ENCODE results near the gene STRN4. TPM values are rescaled to one million over a fixed set of nuclear protein-coding genes. Genes with fewer than 3 reads are reported as not detected.

Gene STRN4
- total RNA-seq, 2 donors from 2014 or later = 79.0 to 85.2 TPM

DNA sequence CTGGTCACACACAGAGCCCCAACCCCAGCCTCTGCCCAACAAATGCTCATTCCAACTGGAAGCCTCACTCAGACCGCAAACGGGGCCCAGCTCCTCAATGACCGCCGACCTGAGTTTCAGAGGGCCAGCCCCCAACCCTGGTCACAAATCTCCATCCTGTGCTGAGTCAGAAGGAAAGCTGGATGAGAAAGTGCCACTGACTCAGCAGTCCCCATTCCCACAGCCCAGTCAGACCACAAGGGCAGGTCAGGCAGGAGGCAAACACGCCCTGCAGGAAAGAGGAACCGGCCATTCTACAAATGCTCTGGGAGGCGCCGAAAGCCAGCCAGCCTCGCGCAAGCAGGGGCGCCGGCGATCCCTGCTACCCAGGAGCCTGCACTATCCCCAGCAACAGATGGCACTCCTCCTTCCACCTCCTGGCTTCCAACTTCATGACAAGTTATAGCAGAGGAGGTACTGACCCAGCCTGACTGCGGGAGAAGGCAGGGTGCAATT lies 15.2 kb downstream of the STRN4 start:
- no peaks in the 10 kb centered on the region for H3K9me3 Mint-ChIP-seq
- no peaks in the 10 kb centered on the region for H3K27me3 Mint-ChIP-seq (ENCODE audit: low read depth)
- DNase-seq = no peak
- peaks cover 8 to 29% of the 10 kb centered on the region in 2 donors for H3K36me3 Mint-ChIP-seq (ENCODE audit: insufficient read depth in 2 of 2)
- peak in 1 of 2 donors; percentile 25 for ATAC-seq (replicated peaks in 1 of 2)
- H3K4me1 Mint-ChIP-seq (ENCODE audit: low read depth) = peaks cover 32% of the 10 kb centered on the region
- H3K27ac Mint-ChIP-seq = no peak overlapping the region
- H3K4me3 Mint-ChIP-seq = no peak overlapping the region

DNA sequence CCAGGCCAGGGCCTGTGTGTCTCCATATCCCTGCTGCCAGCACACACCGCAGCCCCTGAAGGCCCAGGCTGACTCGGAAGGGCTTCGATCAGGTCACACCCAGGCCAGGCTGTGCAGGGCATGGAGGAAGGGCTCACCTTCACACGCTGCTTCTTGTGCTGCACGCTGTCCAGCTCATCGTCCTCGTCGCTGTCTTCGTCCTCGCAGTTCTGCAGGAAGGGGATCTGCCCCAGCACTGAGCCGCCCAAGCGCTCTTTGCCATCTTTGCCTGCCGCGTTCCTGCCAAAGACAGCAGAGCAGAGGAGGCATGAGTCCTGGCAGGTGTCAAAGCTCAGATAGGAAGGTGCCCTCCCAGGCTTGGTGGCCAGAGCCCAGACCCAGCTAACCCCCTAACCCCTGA lies 15.7 kb downstream of the STRN4 start:
- no peaks in the 10 kb centered on the region for H3K27me3 Mint-ChIP-seq (ENCODE audit: low read depth)
- peaks cover 10 to 33% of the 10 kb centered on the region in 2 donors for H3K36me3 Mint-ChIP-seq (ENCODE audit: insufficient read depth in 2 of 2)
- no peaks in the 10 kb centered on the region for H3K9me3 Mint-ChIP-seq
- DNase-seq (no peak), ATAC-seq (replicated peaks in 1 of 2) (no peak)
- H3K27ac Mint-ChIP-seq = no peak overlapping the region
- no peak overlapping the region for H3K4me3 Mint-ChIP-seq
- H3K4me1 Mint-ChIP-seq (ENCODE audit: low read depth) = peaks cover 32% of the 10 kb centered on the region

DNA sequence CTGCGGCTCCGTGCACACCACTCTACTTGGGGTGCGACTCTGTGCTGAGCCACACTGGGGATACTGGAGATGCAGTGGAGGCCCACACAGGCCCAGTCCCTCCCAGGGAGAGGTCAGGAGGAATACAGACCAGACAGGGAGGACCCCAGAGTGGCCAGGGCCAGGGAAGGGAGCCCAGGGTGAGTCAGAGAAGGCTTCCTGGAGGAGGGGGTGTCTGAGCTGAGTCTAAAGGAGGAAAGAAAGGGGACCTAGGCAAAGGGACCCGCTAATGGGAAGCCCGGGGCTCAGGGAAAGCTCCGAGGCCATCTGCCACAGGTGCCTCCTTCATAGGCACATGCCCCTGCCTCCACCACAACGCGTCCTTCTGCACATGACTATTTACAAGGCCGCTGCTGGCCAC lies 16.1 kb downstream of the STRN4 start:
- H3K4me3 Mint-ChIP-seq = no peak overlapping the region
- peaks cover 32% of the 10 kb centered on the region for H3K4me1 Mint-ChIP-seq (ENCODE audit: low read depth)
- H3K36me3 Mint-ChIP-seq (ENCODE audit: insufficient read depth in 2 of 2) = peaks cover 10 to 35% of the 10 kb centered on the region in 2 donors
- H3K9me3 Mint-ChIP-seq = no peaks in the 10 kb centered on the region
- DNase-seq (no peak), ATAC-seq (replicated peaks in 1 of 2) (no peak)
- no peaks in the 10 kb centered on the region for H3K27me3 Mint-ChIP-seq (ENCODE audit: low read depth)
- no peak overlapping the region for H3K27ac Mint-ChIP-seq

DNA sequence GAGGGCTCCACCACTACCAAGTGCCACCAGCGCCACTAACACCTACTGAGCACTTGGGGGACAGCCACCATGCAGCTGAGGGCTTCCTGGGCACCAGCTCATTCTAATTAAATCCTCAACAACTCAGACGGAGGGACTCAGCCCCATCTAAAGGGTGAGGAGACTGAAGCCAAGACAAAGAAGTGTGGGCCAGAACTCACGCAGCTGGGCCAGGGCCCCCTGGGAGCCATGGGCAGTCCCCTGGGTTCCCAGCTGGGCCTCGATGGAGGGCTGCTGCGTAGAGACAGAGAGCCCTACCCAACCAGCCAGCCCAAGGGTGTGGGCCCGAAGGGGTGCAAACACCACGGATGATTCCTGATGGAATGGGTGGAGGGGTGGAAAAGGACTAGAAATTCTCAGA lies 16.6 kb downstream of the STRN4 start:
- Mint-ChIP-seq H3K36me3 (ENCODE audit: insufficient read depth in 2 of 2) (peaks cover 10 to 35% of the 10 kb centered on the region in 2 donors), H3K9me3 (no peaks in the 10 kb centered on the region)
- ATAC-seq (replicated peaks in 1 of 2) = no peak

DNA sequence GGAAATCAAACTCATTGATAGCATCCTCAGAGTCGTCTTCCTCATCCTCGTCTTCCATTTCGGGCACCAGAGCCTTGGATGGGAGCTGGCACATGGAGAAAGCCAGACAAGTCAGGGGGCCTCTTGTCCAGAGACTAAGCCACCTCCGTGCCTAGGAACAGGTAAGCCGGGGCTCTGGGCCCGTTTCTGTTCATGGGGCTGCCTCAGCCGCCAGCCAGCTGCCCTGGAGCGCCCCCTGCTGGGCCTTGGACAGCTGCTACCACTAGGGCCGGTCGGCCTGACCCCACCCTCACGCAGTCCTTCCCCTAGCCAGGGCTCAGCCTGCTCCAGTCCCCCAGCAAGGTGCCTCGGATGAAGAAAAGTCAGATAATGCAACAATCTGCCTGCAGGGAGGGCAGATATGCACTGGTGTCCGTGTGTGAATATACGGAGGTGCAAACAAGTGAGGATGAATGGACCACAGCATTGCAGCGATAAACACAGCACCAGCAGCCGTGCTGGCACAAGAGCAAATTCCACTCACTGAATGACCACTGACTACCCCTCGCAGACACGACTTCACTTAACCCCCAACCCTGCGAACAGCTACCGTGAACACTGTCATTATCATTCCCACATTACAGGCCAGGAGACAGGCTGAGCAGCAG lies 17.4 kb downstream of the STRN4 start:
- no peaks in the 10 kb centered on the region for H3K9me3 Mint-ChIP-seq
- ATAC-seq (replicated peaks in 1 of 2) (peak; percentile 85 to 87), DNase-seq (peak; percentile 80 to 86)
- H3K27ac Mint-ChIP-seq = no peak overlapping the region
- no peaks in the 10 kb centered on the region for H3K27me3 Mint-ChIP-seq (ENCODE audit: low read depth)
- H3K4me3 Mint-ChIP-seq = no peak overlapping the region
- peaks cover 32% of the 10 kb centered on the region for H3K4me1 Mint-ChIP-seq (ENCODE audit: low read depth)
- peaks cover 8 to 29% of the 10 kb centered on the region in 2 donors for H3K36me3 Mint-ChIP-seq (ENCODE audit: insufficient read depth in 2 of 2)

More for the DNA sequence above, 16.6 kb downstream of the STRN4 start:
- no peak overlapping the region for H3K27ac Mint-ChIP-seq
- no peaks in the 10 kb centered on the region for H3K27me3 Mint-ChIP-seq (ENCODE audit: low read depth)
- H3K4me3 Mint-ChIP-seq = no peak overlapping the region
- peaks cover 32% of the 10 kb centered on the region for H3K4me1 Mint-ChIP-seq (ENCODE audit: low read depth)
- DNase-seq = no peak

DNA sequence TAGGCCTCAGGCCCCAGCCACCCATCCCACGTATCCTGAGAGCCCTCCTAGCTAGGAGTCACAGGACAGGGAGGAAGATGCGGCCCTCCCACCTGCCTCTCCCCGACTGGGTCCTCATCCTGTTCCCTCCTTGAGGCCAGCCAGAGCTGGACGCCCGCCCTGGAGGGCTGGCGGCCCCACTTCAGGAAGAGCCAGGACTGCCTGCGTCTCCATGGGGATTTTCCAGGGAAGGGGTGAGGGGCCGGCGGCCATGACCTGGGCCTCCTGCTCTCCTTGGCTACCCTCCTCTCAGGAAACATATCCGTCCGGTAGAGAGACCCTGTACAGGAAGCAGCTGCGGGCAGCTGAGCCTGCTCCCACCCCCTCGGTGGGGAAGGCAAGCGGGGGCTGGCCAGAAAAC lies 18.0 kb downstream of the STRN4 start:
- H3K27ac Mint-ChIP-seq = no peak overlapping the region
- DNase-seq = no peak
- H3K36me3 Mint-ChIP-seq (ENCODE audit: insufficient read depth in 2 of 2) = peaks cover 8 to 29% of the 10 kb centered on the region in 2 donors
- no peak for ATAC-seq (replicated peaks in 1 of 2)
- H3K9me3 Mint-ChIP-seq = no peaks in the 10 kb centered on the region
- no peaks in the 10 kb centered on the region for H3K27me3 Mint-ChIP-seq (ENCODE audit: low read depth)
- no peak overlapping the region for H3K4me3 Mint-ChIP-seq
- H3K4me1 Mint-ChIP-seq (ENCODE audit: low read depth) = peaks cover 32% of the 10 kb centered on the region

DNA sequence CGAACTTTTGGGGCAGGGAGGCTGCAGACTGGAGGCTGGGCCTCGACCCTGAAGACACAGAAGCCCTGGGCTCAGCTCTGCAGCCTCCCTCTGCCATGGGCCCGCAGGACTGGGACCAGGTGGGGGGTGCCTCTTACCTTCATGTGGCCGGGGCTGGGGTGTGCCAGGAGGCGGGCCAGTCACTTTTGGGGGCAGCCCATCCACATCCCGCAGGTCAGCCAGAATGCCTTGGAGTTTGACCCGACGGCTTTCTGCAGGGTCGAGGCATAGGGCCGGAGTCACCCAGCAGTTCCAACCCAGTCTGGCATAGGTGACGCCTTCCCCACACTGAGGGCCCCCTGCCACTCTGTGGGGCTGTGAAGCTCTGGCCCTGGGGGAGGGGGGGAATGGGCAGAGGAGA lies 18.5 kb downstream of the STRN4 start:
- Mint-ChIP-seq H3K36me3 (ENCODE audit: insufficient read depth in 2 of 2) (peaks cover 8 to 29% of the 10 kb centered on the region in 2 donors), H3K4me3 (no peak overlapping the region), H3K4me1 (ENCODE audit: low read depth) (peaks cover 32% of the 10 kb centered on the region), H3K27ac (no peak overlapping the region), H3K9me3 (no peaks in the 10 kb centered on the region), H3K27me3 (ENCODE audit: low read depth) (no peaks in the 10 kb centered on the region)
- no peak for ATAC-seq (replicated peaks in 1 of 2)
- DNase-seq = no peak

DNA sequence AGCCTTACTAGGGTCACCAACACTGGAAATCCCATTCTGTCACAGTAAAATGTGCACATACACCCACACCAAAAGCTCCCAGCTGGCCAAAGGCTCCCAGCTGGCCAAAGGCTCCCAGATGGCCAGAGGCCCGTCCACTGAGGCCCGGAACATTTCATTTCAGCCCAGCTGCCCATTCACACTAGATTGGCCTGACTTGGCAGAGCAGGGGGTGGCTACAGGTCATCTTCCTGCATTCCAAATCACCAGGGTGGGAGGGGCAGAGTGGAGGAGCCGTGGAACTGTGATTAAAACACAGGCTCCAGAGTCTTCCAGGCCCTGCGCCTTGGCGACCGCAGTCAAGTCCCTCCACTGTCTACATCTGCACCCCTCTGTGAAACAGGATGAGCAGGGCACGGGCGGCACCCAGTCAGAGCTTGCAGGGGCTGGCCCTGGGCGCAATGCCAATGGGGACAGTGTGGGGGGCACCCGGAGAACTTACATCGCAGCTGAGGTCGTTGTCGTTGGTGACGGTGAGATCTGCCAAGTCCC lies 19.2 kb downstream of the STRN4 start:
- Mint-ChIP-seq H3K36me3 (ENCODE audit: insufficient read depth in 2 of 2) (peaks cover 7 to 29% of the 10 kb centered on the region in 2 donors), H3K9me3 (no peaks in the 10 kb centered on the region), H3K4me3 (no peak overlapping the region), H3K27me3 (ENCODE audit: low read depth) (no peaks in the 10 kb centered on the region), H3K4me1 (ENCODE audit: low read depth) (peaks cover 32% of the 10 kb centered on the region), H3K27ac (no peak overlapping the region)
- ATAC-seq (replicated peaks in 1 of 2) (no peak), DNase-seq (no peak)

DNA sequence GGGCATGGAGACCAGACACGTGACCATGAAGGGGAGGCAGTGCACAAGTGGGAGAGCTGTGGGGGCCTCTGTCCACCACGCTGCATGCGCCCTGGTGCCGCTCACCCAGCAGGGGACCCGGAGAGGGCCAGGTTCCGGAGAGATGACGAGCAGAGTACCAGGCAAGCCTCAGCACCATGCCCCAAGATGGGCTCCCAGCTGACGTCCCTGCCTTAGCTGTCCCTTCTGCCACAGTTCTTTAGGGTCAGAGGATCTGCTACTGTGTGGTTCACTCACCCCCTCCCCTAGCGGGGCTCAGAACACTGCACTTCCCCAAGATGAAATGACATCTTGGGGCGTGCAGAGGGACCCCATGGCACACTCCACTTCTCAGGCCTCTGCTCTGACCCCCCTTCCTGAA lies 19.7 kb downstream of the STRN4 start:
- no peak overlapping the region for H3K4me3 Mint-ChIP-seq
- peaks cover 29% of the 10 kb centered on the region for H3K4me1 Mint-ChIP-seq (ENCODE audit: low read depth)
- no peaks in the 10 kb centered on the region for H3K27me3 Mint-ChIP-seq (ENCODE audit: low read depth)
- no peaks in the 10 kb centered on the region for H3K9me3 Mint-ChIP-seq
- no peak for DNase-seq
- H3K27ac Mint-ChIP-seq = no peak overlapping the region
- H3K36me3 Mint-ChIP-seq (ENCODE audit: insufficient read depth in 2 of 2) = peaks cover 6 to 25% of the 10 kb centered on the region in 2 donors
- ATAC-seq (replicated peaks in 1 of 2) = no peak

DNA sequence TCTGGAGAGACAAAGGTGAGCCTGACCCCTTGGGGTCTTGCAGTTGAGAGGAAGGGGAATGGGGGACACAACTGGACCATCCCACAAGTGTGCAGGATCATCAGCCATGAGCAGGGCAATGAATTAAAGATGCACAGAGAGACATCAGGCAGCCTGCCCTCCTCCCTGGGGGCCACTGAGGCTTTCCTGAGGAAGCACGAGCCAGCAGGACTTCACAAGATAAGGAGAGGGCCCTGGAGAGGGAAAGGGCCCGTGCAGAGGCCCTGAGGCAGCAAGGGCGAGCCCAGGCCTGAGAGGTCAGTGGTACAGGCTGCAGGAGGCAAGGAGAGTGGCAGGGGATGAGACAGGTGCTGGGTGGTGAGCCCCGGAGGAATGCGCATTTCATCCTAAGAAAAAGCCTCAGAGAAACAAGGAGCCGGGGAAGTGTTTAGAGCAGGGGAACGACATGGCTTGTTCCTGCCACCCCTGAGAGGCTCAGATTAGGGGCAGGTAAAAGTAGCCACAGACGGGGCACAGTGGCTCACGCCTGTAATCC lies 20.3 kb downstream of the STRN4 start:
- H3K4me3 Mint-ChIP-seq = no peak overlapping the region
- H3K36me3 Mint-ChIP-seq (ENCODE audit: insufficient read depth in 2 of 2) = peaks cover 6 to 20% of the 10 kb centered on the region in 2 donors
- DNase-seq = no peak
- ATAC-seq (replicated peaks in 1 of 2) = no peak
- no peak overlapping the region for H3K27ac Mint-ChIP-seq
- H3K4me1 Mint-ChIP-seq (ENCODE audit: low read depth) = peaks cover 23% of the 10 kb centered on the region
- H3K27me3 Mint-ChIP-seq (ENCODE audit: low read depth) = no peaks in the 10 kb centered on the region
- H3K9me3 Mint-ChIP-seq = no peaks in the 10 kb centered on the region

DNA sequence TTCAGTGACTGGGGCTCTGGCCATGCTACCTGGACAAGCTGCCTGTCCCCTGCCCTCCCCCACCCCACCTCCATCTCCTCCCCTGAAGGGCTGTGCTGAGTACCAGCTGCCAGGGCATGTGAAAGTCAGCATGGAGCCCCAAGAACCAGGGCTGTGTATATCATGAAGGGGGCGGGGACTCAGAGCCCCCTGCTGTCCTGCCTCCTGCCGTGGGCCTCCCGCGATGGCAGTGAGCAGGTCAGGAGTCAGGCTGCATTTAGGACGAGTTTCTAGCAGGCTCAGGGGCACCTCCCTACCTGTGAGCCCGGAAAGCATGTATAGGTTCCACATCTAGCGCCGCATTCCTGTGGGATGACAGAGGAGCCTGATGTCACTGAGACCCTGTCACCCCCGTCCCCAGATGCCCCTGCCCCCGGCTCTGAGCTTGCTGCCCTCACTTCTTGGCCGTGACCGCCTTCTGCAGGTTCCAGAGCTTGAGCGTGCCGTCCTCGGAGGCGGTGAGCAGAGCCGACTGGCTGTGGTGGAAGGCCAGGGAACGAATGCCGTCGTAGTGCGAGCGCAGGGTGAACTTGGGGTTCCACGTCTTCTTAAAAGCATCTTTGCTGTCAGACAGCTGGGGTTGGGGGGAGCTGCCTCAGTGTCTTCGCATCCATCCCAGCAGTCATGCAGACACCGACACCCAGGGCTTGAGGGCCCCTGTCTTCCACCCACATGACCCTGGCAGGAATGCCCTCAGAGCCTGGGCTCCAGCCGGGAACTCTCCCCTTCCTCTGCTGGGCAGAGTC lies 21.0 kb downstream of the STRN4 start:
- H3K9me3 Mint-ChIP-seq = no peaks in the 10 kb centered on the region
- no peaks in the 10 kb centered on the region for H3K27me3 Mint-ChIP-seq (ENCODE audit: low read depth)
- H3K27ac Mint-ChIP-seq = no peak overlapping the region
- H3K4me1 Mint-ChIP-seq (ENCODE audit: low read depth) = peaks cover 19% of the 10 kb centered on the region
- H3K4me3 Mint-ChIP-seq = no peak overlapping the region
- DNase-seq = no peak
- ATAC-seq (replicated peaks in 1 of 2) = no peak
- peaks cover 6 to 20% of the 10 kb centered on the region in 2 donors for H3K36me3 Mint-ChIP-seq (ENCODE audit: insufficient read depth in 2 of 2)

DNA sequence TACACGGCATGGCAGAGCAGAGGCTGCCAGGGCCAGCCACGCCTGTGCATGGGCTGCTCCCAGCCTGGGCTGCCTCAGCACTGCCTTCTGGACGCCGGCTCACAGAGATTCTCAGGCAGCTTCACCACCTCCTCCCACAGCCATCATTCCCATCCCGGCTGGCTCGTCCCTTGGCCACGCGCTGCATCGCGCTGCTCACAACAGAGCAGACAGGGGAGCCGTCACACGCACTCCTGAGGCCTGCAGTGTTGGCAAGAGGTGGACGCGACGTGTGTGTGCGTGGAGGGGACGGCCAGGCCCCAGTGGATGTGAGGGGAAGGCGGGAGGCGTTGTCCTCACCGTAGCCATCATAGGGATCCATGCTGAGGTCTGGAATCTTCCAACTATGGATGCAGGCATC lies 21.8 kb downstream of the STRN4 start:
- no peak overlapping the region for H3K27ac Mint-ChIP-seq
- no peak overlapping the region for H3K4me3 Mint-ChIP-seq
- no peak for ATAC-seq (replicated peaks in 1 of 2)

DNA sequence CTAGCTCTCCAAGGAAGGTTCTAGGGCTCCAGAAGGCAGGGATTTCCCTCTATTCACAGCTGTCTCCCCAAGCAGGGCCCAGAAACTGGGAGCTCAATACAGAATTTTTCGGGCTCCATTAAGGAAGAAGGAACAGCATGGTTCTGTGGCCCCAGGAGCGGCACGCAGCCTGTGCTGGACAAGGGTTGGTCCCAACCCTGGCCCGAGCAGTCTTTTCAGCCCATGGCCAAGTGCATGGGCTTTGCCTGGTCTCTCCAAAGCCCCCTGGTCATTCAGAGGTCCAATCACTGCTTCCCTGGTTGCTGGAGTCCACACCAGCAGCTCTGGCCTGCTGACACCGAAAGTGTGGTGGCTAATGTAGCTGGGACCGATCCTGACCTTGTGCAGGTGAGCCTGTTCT lies 22.8 kb downstream of the STRN4 start:
- peaks cover 19% of the 10 kb centered on the region for H3K4me1 Mint-ChIP-seq (ENCODE audit: low read depth)
- no peaks in the 10 kb centered on the region for H3K9me3 Mint-ChIP-seq
- no peak overlapping the region for H3K27ac Mint-ChIP-seq
- DNase-seq = no peak
- peaks cover 6 to 15% of the 10 kb centered on the region in 2 donors for H3K36me3 Mint-ChIP-seq (ENCODE audit: insufficient read depth in 2 of 2)
- no peak overlapping the region for H3K4me3 Mint-ChIP-seq
- H3K27me3 Mint-ChIP-seq (ENCODE audit: low read depth) = no peaks in the 10 kb centered on the region
- no peak for ATAC-seq (replicated peaks in 1 of 2)

More for the DNA sequence above, 21.8 kb downstream of the STRN4 start:
- DNase-seq = no peak
- peaks cover 6 to 20% of the 10 kb centered on the region in 2 donors for H3K36me3 Mint-ChIP-seq (ENCODE audit: insufficient read depth in 2 of 2)
- no peaks in the 10 kb centered on the region for H3K27me3 Mint-ChIP-seq (ENCODE audit: low read depth)
- H3K4me1 Mint-ChIP-seq (ENCODE audit: low read depth) = peaks cover 20% of the 10 kb centered on the region
- H3K9me3 Mint-ChIP-seq = no peaks in the 10 kb centered on the region

Data from activated T-cell treated with anti-CD3 and anti-CD28 coated beads, Interleukin-2, amount 50 U/mL, for 72 hours (primary cell).